GM18498 (cell line): ENCODE data around the gene TLN1.

ENCODE experiments used
- ATAC-seq: cut with Tn5 transposase; IDR thresholded peaks from one replicate; pipeline ENCODE4 v1.9.1; 2021; ENCODE audit warnings: mild to moderate bottlenecking, moderate library complexity; ENCODE audit not compliant: unreplicated experiment

The TLN1 gene

GRCh38 chr9:35729101-35729500, 2.9 kb downstream of the TLN1 start:
- no peak for ATAC-seq

- ATAC-seq = no peak
Observed at GRCh38 chr9:35728041-35728971, 3.7 kb downstream of the TLN1 start.

DNA sequence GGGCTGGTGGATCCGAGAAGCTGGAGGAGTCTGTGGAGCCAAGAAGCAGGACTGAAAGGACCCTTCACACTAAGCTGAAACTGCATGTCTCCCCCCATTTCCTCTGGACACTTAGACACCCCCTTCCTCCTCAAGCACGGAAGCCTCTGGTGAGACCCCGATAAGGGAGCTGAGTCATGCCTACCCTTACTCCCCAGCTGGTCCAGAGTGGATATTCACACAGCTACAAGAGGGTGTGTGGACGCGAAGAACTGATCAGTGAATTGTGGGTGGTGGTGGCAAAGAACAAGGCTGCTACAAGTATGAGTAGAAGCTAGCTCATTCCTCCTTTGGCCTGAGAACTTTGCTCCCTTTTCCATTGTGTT, 4.3 kb downstream of the TLN1 start:
- ATAC-seq = no peak

DNA sequence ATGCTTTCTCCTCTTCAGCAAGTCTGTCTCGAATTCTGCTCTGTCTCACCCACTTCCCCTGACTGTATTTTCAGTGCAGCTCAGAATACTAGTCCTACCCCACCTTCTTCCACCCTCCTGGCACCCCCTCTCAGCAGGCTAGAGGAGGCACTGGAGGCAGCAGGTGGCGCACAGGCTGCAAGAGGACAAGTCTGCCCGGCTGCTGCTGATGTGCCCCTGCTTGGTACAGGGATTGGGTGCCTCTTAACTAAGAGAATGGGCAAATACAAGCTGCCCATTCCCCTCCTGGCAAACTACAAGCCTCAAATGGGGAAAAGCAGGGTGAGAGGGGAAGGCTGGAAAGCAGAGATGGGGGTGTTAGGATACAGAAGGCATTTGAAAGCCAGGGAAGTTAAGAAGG, 5.1 kb downstream of the TLN1 start:
- peak; percentile 48 for ATAC-seq

DNA sequence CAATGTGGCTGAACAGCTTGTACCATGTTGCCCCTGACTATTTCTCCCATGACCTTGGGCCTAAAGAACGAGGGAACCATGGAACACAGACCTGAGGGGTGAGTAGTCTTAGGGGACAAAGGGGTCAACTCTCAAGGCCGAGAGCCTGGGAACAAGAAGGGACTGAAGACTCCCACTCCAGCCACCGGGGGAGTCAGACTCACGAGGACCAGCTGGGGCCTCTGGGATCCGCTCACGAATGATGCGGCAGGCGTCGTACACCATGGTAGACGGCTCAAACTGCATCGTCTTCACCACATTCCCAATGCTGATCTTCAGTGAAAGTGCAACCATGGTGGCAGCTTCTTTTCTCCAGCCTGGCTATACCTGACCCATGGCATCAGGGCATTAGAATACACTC, 6.6 kb downstream of the TLN1 start:
- ATAC-seq = no peak

DNA sequence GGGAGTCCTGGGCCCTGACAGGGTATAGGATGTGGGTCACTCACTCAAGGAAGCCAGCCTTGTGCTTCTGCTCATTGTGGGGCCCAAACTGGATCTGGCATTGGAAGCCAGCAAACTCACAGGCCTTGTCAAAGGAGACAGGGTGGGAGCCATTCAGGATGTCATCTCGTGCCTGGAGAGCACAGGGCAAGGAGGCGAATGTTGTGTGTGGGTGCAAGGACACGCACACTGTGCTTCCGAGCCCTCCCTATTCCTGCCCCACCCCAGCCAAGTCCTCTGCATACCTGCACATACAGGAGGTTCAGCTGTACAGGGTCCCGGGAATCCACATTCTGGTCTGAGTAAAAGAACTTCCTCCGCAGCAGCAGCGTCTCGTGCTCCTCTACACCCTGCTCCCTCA, 8.1 kb downstream of the TLN1 start:
- ATAC-seq = no peak

DNA sequence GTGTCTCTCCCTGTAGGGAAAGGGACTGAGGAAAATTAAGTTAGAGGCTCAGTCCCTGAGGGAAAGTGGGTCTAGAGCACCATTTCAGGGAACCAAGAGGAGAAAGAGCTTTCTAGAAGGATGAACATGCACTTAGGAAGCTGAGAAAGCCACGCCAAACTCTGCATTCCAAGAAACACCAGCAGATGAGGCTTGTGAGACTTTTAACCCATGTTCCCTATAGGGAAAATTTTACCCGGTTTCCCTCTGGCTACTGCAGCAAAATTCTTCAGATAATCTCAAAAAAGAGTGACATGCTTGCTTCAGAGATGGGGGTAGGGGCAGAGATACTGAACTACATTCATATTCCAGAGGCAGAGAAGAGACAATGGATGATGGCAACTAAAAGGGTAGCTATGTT, 8.6 kb downstream of the TLN1 start:
- no peak for ATAC-seq

- no peak for ATAC-seq
Observed at GRCh38 chr9:35719546-35719945, 12.4 kb downstream of the TLN1 start.

- no peak for ATAC-seq
Observed at GRCh38 chr9:35718721-35719511, 13.1 kb downstream of the TLN1 start.

DNA sequence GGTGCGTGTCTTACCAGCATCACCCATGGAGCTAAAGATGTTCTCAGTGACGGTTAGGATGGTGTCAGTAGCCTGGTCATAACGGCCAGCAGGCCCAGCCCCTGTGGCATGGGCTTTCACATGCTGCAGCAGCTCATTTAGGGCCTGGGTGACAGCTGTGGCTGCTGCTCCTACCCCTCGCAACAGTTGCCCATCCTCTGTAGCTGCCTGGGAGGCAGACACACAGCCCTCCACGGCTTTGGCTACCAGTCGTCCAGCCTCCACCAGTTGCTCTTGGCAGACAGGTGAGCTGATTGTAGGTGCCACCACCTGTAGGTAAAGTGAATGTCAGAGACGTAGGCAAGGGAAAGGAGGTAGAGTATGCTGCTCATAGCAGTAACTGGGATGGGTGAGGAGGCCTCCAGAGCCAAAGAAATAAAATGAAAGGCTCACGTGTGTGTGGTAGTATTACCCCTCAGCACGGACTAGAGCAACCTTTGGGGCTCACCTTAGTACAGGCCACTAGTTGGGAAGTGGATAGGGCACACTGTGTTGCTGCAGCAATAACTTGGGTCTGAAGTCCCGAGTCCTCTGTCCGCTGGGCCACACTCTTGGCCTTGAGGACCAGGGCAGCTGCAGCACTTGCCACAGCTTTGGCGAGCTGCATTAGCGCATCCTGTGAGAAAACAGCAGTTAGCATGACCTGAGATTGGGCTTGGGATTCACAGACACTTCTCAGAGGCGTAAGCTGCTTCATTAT, 14.7 kb downstream of the TLN1 start:
- ATAC-seq = no peak

GRCh38 chr9:35716230-35716629, 15.8 kb downstream of the TLN1 start:
- no peak for ATAC-seq

- ATAC-seq = no peak
Observed at GRCh38 chr9:35714579-35715252, 17.3 kb downstream of the TLN1 start.

DNA sequence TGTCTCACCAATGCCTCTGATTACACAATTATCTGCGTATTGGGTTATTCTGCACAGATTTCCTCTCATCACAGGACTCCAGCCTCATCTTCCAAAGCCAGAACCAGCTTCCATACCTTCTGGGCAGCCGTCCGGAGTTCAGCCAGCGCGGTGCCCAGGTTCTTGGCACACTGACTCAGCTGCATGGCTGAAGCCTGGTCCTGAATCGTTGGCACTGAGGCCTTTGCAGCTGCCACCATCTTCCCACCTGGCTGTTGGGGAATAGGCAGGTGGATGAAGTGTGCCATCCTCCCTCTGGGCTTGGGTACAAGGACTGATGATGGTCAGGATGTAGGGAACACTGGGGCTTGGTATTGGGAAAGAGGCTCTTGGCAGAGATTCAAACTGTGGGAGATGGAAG, 17.9 kb downstream of the TLN1 start:
- no peak for ATAC-seq

- no peak for ATAC-seq
Observed at GRCh38 chr9:35713578-35713977, 18.4 kb downstream of the TLN1 start.

DNA sequence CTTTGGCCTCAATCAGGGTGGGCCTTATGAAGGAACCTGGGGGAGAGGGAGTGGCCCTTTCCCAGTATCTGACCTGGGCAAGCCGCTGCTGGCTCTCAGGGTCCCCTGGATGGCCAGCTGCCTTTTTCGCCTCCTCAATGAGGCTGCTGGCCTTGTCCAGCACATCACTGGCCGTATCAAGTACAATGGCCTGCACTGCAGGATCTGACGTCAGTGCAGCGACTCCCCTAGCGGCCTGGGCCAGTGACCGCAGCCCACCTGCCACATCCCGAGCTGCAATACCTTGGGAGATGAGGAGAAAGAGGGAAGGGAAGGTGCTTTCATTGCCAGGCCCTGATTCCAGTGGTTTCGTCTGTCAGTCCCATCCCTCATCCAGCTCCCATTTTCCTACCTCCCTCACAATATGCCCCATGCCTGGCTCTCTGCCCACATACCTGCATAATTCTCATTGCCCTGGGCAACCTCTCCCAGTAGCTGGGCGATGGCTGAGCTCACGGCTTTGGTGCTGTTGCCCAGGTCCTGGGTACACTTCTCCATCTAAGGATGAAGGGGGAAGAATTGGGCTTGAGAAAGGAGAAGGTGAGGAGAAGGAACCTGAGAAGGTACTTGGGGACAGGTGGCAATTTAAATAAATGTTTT, 19.1 kb downstream of the TLN1 start:
- no peak for ATAC-seq

DNA sequence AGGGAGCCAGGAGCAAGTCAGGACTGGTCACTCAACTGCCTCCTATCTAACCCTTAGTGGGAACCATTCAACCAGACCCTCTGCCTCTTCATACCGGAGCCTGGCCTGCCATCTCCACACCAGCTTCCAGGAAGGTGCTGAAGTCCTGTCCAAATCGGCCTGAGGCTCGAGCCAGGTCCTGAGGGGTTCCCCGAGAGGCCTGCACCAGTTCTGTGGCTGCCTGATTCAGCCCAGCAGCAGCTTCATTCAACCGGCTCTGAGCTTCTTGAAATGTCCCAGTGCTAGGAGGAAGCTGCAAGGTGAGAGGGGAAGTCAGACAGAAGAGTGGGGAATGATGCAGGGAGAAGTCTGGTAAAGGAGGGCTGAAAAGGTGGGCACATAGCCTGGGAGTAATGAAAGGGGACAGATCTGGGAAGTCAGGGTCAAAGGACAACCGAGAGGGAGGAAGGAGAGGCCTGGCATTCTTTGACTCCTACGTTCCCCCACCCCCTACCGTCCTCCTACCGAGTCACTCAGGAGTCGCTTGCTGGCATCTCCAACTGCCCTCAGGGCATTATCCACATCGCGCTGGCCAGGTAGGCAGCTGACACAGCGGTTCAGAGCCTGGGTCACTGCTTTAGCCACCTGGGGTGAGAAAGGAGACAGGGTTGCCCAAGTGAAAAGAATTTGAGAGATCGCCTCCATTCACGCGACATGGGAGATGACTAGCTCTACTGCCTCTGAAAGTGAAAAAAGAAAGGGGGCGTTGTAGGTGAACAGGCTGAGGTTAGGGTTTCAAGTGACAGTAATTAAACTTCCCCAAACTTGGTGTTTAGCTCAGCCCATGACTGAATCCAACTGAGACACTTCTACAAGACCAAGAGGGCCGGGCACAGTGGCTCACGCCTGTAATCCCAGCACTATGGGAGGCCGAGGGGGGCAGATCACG, 20.2 kb downstream of the TLN1 start:
- ATAC-seq = peak; percentile 65

GRCh38 chr9:35710818-35711500, 21.0 kb downstream of the TLN1 start:
- ATAC-seq = no peak

GRCh38 chr9:35708146-35708545, 23.8 kb downstream of the TLN1 start:
- no peak for ATAC-seq

GRCh38 chr9:35706951-35707350, 25.0 kb downstream of the TLN1 start:
- no peak for ATAC-seq
